Nephron (organoid): ENCODE data around the gene CXCL8.
"Not testable (repeated sequence)": the region's sequence is repeated elsewhere in the genome, so short reads cannot be mapped to it uniquely, and the experiment has no call there.

ENCODE experiments used
- H3K27ac Mint-ChIP-seq, 3 experiments: 2 replicates each; pipeline ENCODE4 v1.8.0; 2020; ENCODE audit warnings: mixed read lengths in 3 of 3, mild to moderate bottlenecking in 2 of 3, moderate library complexity in 1 of 3
- H3K27me3 Mint-ChIP-seq: 2 replicates; pipeline ENCODE4 v1.8.0; 2021; ENCODE audit warnings: low read depth, mild to moderate bottlenecking, moderate library complexity, mixed read lengths
- H3K36me3 Mint-ChIP-seq: 2 replicates; pipeline ENCODE4 v1.8.0; 2020; ENCODE audit warnings: low read depth, mixed read lengths
- H3K4me1 Mint-ChIP-seq: 2 replicates; pipeline ENCODE4 v1.8.0; 2020; ENCODE audit warnings: mixed read lengths
- H3K4me3 Mint-ChIP-seq, 3 experiments: 2 replicates each; pipeline ENCODE4 v1.8.0; 2020; ENCODE audit warnings: mild to moderate bottlenecking in 3 of 3, mixed read lengths in 3 of 3, moderate library complexity in 2 of 3
- H3K9me3 Mint-ChIP-seq: 2 replicates; pipeline ENCODE4 v1.8.0; 2020; ENCODE audit warnings: mixed read lengths
- CTCF ChIP-seq, 3 experiments: fragments of 200-600 bp; sonication (generic); IDR thresholded peaks; one replicate each; pipeline ENCODE4 v1.5.0; 2021; ENCODE audit warnings: antibody characterized with exemption in 3 of 3; ENCODE audit not compliant: unreplicated experiment in 3 of 3

The CXCL8 gene

GRCh38 chr4:73762409-73762808 lies 22.0 kb downstream of the CXCL8 start:
- H3K27ac Mint-ChIP-seq: no peak overlapping the region
- H3K27me3 Mint-ChIP-seq: no peaks in the 10 kb centered on the region
- H3K36me3 Mint-ChIP-seq: no peaks in the 10 kb centered on the region
- H3K9me3 Mint-ChIP-seq: no peaks in the 10 kb centered on the region
- no peak for TF ChIP-seq CTCF (IDR thresholded peaks at IDR 0.05; ENCODE audit: unreplicated experiment in 3 of 3)
- H3K4me1 Mint-ChIP-seq: no peaks in the 10 kb centered on the region
- H3K4me3 Mint-ChIP-seq: no peak overlapping the region

- no peak overlapping the region for H3K27ac Mint-ChIP-seq
- no peak overlapping the region for H3K4me3 Mint-ChIP-seq
- H3K36me3 Mint-ChIP-seq: no peaks in the 10 kb centered on the region
- no peaks in the 10 kb centered on the region for H3K27me3 Mint-ChIP-seq
- H3K9me3 Mint-ChIP-seq: no peaks in the 10 kb centered on the region
- TF ChIP-seq CTCF (IDR thresholded peaks at IDR 0.05; ENCODE audit: unreplicated experiment in 3 of 3): no peak
- no peaks in the 10 kb centered on the region for H3K4me1 Mint-ChIP-seq
These were observed 23.5 kb downstream of the CXCL8 start for GRCh38 chr4:73763877-73764276.

GRCh38 chr4:73764513-73764912 lies 24.1 kb downstream of the CXCL8 start:
- Mint-ChIP-seq H3K36me3 (no peaks in the 10 kb centered on the region), H3K9me3 (no peaks in the 10 kb centered on the region), H3K27me3 (no peaks in the 10 kb centered on the region), H3K4me3 (no peak overlapping the region), H3K4me1 (no peaks in the 10 kb centered on the region), H3K27ac (no peak overlapping the region)
- no peak for TF ChIP-seq CTCF (IDR thresholded peaks at IDR 0.05; ENCODE audit: unreplicated experiment in 3 of 3)

GRCh38 chr4:73765296-73765695 lies 24.9 kb downstream of the CXCL8 start:
- no peak overlapping the region for H3K27ac Mint-ChIP-seq
- no peak overlapping the region for H3K4me3 Mint-ChIP-seq
- H3K4me1 Mint-ChIP-seq: no peaks in the 10 kb centered on the region
- no peaks in the 10 kb centered on the region for H3K9me3 Mint-ChIP-seq
- H3K36me3 Mint-ChIP-seq: no peaks in the 10 kb centered on the region
- H3K27me3 Mint-ChIP-seq: no peaks in the 10 kb centered on the region
- TF ChIP-seq CTCF (IDR thresholded peaks at IDR 0.05; ENCODE audit: unreplicated experiment in 3 of 3): no peak

DNA sequence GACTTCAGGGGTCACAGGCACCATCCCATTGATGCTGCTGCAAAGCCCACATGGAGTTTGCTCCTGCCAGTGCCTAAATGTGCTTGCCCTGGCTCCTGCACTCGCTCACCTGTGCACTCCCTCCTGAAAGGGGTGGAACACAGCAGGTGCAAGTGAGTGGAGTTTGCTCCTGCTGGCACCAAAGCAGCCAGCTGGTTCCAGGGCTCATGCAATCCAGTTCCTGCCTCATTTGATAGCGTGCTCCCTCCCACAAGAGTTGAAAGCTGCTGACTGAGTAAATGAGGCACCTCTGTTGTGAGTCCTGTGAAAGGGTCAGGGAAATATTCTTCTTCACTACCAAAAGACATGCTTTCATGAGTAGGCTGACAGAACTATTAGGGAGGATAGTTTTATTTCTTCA lies 30.5 kb downstream of the CXCL8 start:
- H3K27me3 Mint-ChIP-seq: no peaks in the 10 kb centered on the region
- TF ChIP-seq CTCF (IDR thresholded peaks at IDR 0.05; ENCODE audit: unreplicated experiment in 3 of 3): no peak
- H3K36me3 Mint-ChIP-seq: no peaks in the 10 kb centered on the region
- no peak overlapping the region for H3K27ac Mint-ChIP-seq
- no peaks in the 10 kb centered on the region for H3K4me1 Mint-ChIP-seq
- H3K4me3 Mint-ChIP-seq: no peak overlapping the region
- no peaks in the 10 kb centered on the region for H3K9me3 Mint-ChIP-seq

DNA sequence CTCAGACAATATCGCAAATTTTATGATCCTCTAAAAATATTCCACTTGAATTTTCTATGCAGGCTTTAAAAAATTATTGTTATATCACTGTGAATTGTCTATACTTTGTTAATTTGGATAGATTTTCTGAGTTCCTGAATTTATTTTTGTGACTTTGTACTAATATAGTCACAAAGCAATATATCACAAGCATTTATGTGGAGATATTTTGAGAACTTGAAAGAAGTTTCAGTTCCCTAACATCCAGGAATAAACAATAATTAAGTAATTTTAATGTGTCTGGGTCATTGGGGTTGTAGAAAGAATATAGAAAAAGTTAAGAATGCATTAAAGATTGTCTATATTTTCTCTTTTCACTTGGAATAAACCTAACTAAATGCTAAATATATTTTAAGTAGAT lies 32.0 kb downstream of the CXCL8 start:
- Mint-ChIP-seq H3K4me1 (peaks cover 6% of the 10 kb centered on the region), H3K27ac (no peak overlapping the region), H3K9me3 (no peaks in the 10 kb centered on the region), H3K4me3 (no peak overlapping the region), H3K36me3 (no peaks in the 10 kb centered on the region), H3K27me3 (no peaks in the 10 kb centered on the region)
- TF ChIP-seq CTCF (IDR thresholded peaks at IDR 0.05; ENCODE audit: unreplicated experiment in 3 of 3): no peak

GRCh38 chr4:73774406-73774805 lies 34.0 kb downstream of the CXCL8 start:
- H3K36me3 Mint-ChIP-seq, H3K9me3 Mint-ChIP-seq, H3K4me1 Mint-ChIP-seq, H3K4me3 Mint-ChIP-seq, H3K27ac Mint-ChIP-seq, H3K27me3 Mint-ChIP-seq: not testable (repeated sequence)
